ENCODE data around the gene CDCP1. TPM values are rescaled to one million over a fixed set of nuclear protein-coding genes. Genes with fewer than 3 reads are reported as not detected.

Gene CDCP1
- total RNA-seq, 6 donors from 2014 or later: 9.9 to 32.7 (median 19.2) TPM

GRCh38 chr3:45183872-45184262 lies 37.7 kb upstream of the CDCP1 start:
- ATAC-seq (ENCODE audit: low FRiP score in 2 of 2): no peak

GRCh38 chr3:45182915-45183871 lies 37.0 kb upstream of the CDCP1 start:
- Histone ChIP-seq H3K36me3 (no peaks in the 10 kb centered on the region), H3K27me3 (no peaks in the 10 kb centered on the region), H3K9me3 (no peaks in the 10 kb centered on the region), H3K27ac (peak overlapping the region in 1 of 4 donors; percentile 35), H3K4me1 (no peaks in the 10 kb centered on the region), H3K4me3 (no peak overlapping the region)
- WGBS, 2 donors: 45 to 47% methylated on average over 7 of the region's 7 CpGs
- DNase-seq: peak in 1 of 2 donors; percentile 84
- TF ChIP-seq EP300 (IDR thresholded peaks at IDR 0.05) (no peak), POLR2AphosphoS5 (IDR thresholded peaks at IDR 0.05) (no peak), CTCF (IDR thresholded peaks at IDR 0.05) (no peak), POLR2A (IDR thresholded peaks at IDR 0.05) (no peak)
- ATAC-seq (ENCODE audit: low FRiP score in 2 of 2): peak; percentile 43 to 81

More at GRCh38 chr3:45183872-45184262, 37.7 kb upstream of the CDCP1 start:
- Histone ChIP-seq H3K27ac (no peak overlapping the region), H3K4me1 (no peaks in the 10 kb centered on the region), H3K9me3 (no peaks in the 10 kb centered on the region), H3K4me3 (no peak overlapping the region), H3K27me3 (no peaks in the 10 kb centered on the region), H3K36me3 (no peaks in the 10 kb centered on the region)
- WGBS, 2 donors: 43 to 97% methylated on average over 2 to 7 of the region's 7 CpGs
- no peak for DNase-seq
- TF ChIP-seq CTCF (IDR thresholded peaks at IDR 0.05) (no peak), POLR2AphosphoS5 (IDR thresholded peaks at IDR 0.05) (no peak), EP300 (IDR thresholded peaks at IDR 0.05) (no peak), POLR2A (IDR thresholded peaks at IDR 0.05) (no peak)

GRCh38 chr3:45181496-45181895 lies 35.3 kb upstream of the CDCP1 start:
- TF ChIP-seq EP300 (IDR thresholded peaks at IDR 0.05) (no peak), POLR2A (IDR thresholded peaks at IDR 0.05) (no peak), POLR2AphosphoS5 (IDR thresholded peaks at IDR 0.05) (no peak), CTCF (IDR thresholded peaks at IDR 0.05) (no peak)
- no peak for DNase-seq
- Histone ChIP-seq H3K27me3 (no peaks in the 10 kb centered on the region), H3K4me3 (no peak overlapping the region), H3K36me3 (no peaks in the 10 kb centered on the region), H3K4me1 (no peaks in the 10 kb centered on the region), H3K27ac (no peak overlapping the region), H3K9me3 (no peaks in the 10 kb centered on the region)
- no peak for ATAC-seq (ENCODE audit: low FRiP score in 2 of 2)
- WGBS, 2 donors: 63 to 65% methylated on average over 5 of the region's 5 CpGs

- Histone ChIP-seq H3K9me3 (no peaks in the 10 kb centered on the region), H3K4me1 (no peaks in the 10 kb centered on the region), H3K36me3 (no peaks in the 10 kb centered on the region), H3K4me3 (no peak overlapping the region), H3K27ac (no peak overlapping the region), H3K27me3 (no peaks in the 10 kb centered on the region)
- TF ChIP-seq POLR2A (IDR thresholded peaks at IDR 0.05) (no peak), EP300 (IDR thresholded peaks at IDR 0.05) (no peak), CTCF (IDR thresholded peaks at IDR 0.05) (no peak), POLR2AphosphoS5 (IDR thresholded peaks at IDR 0.05) (no peak)
- WGBS, 2 donors: 72 to 78% methylated on average over 4 to 7 of the region's 7 CpGs
- DNase-seq: no peak
- ATAC-seq (ENCODE audit: low FRiP score in 2 of 2): no peak
Observed at GRCh38 chr3:45180899-45181298, 34.7 kb upstream of the CDCP1 start.

All from upper lobe of left lung (tissue), 6 donors.